Measurements from ENCODE around the gene PGM1. TPM values are rescaled to one million over a fixed set of nuclear protein-coding genes. Genes with fewer than 3 reads are reported as not detected.
A peak's percentile ranks its signal among the peaks of the same experiment; 100 is the strongest.

PGM1 gene
- total RNA-seq, 1 donor from 2014 or later, result 36.9 TPM

DNA sequence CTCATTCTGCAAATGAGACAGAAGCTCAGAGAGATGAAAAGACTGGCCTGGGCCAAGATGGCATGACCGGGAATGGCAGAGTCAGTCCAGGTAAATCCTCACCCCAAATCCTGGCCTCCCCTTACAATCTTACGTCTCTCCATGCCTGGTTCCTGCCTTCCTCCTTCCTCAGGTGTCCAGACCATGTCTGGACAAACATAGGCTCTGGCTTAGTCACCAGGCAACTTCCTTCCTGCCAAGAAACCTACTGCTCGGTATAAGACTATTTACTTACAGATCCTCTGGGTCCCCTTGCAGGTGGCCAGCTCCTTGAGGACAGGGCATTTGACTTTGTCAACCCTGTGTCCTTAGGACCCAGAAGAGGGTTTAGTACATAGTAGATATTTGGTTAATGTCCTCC lies 111.2 kb downstream of the PGM1 start:
- FAIRE-seq (no peak), DNase-seq (ENCODE audit: low read depth) (no peak)
- H2AFZ ChIP-seq (ENCODE audit: low read depth, low read length), result peak overlapping the region; percentile 15
- H3K4me3 Mint-ChIP-seq (ENCODE audit: unreplicated experiment), result no peak overlapping the region
- H3K79me2 ChIP-seq (ENCODE audit: insufficient read depth, low read length), result no peaks in the 10 kb centered on the region
- H3K4me3 ChIP-seq (ENCODE audit: insufficient read depth, low read depth, low read length), result no peak overlapping the region
- H3K4me2 ChIP-seq (ENCODE audit: low read length), result peak overlapping the region; percentile 20
- no peaks in the 10 kb centered on the region for H3K9me3 ChIP-seq (ENCODE audit: insufficient read depth, low read depth, low read length)
- H3K36me3 ChIP-seq (ENCODE audit: insufficient read depth, low read length), result no peaks in the 10 kb centered on the region
- H3K27me3 ChIP-seq (ENCODE audit: insufficient read depth, low read length), result peaks cover 16% of the 10 kb centered on the region
- TF ChIP-seq CTCF (IDR thresholded peaks at IDR 0.05; ENCODE audit: insufficient read depth, low read depth, low read length), result no peak
- no peak for TF ChIP-seq EZH2 (IDR thresholded peaks at IDR 0.05; ENCODE audit: insufficient read depth, low read length)
- H3K4me1 ChIP-seq (ENCODE audit: insufficient read depth, low read length), result peaks cover 5% of the 10 kb centered on the region
- no peaks in the 10 kb centered on the region for H3K36me3 Mint-ChIP-seq (ENCODE audit: low read depth, unreplicated experiment)
- H3K27ac ChIP-seq (ENCODE audit: low read depth, low read length), result no peak overlapping the region
- no peak overlapping the region for H3K27ac Mint-ChIP-seq (ENCODE audit: unreplicated experiment)
- H3K9ac ChIP-seq (ENCODE audit: low read length), result no peak overlapping the region
- peaks cover 2% of the 10 kb centered on the region for H3K9me3 Mint-ChIP-seq (ENCODE audit: unreplicated experiment)
- H4K20me1 ChIP-seq (ENCODE audit: insufficient read depth, low read length), result no peaks in the 10 kb centered on the region
- peaks cover 17% of the 10 kb centered on the region for H3K4me1 Mint-ChIP-seq (ENCODE audit: low read depth, unreplicated experiment)
- H3K27me3 Mint-ChIP-seq (ENCODE audit: low read depth, unreplicated experiment), result peaks cover 3% of the 10 kb centered on the region

- H3K9me3 ChIP-seq (ENCODE audit: insufficient read depth, low read depth, low read length), result no peaks in the 10 kb centered on the region
- Mint-ChIP-seq H3K4me1 (ENCODE audit: low read depth, unreplicated experiment) (peaks cover 17% of the 10 kb centered on the region), H3K27ac (ENCODE audit: unreplicated experiment) (no peak overlapping the region), H3K4me3 (ENCODE audit: unreplicated experiment) (no peak overlapping the region), H3K9me3 (ENCODE audit: unreplicated experiment) (peaks cover 2% of the 10 kb centered on the region), H3K36me3 (ENCODE audit: low read depth, unreplicated experiment) (no peaks in the 10 kb centered on the region), H3K27me3 (ENCODE audit: low read depth, unreplicated experiment) (peaks cover 3% of the 10 kb centered on the region)
- no peak overlapping the region for H3K4me3 ChIP-seq (ENCODE audit: insufficient read depth, low read depth, low read length)
- DNase-seq (ENCODE audit: low read depth), result no peak
- H3K79me2 ChIP-seq (ENCODE audit: insufficient read depth, low read length), result no peaks in the 10 kb centered on the region
- FAIRE-seq, result no peak
- no peak overlapping the region for H2AFZ ChIP-seq (ENCODE audit: low read depth, low read length)
- no peak overlapping the region for H3K27ac ChIP-seq (ENCODE audit: low read depth, low read length)
- no peak for TF ChIP-seq EZH2 (IDR thresholded peaks at IDR 0.05; ENCODE audit: insufficient read depth, low read length)
- no peak for TF ChIP-seq CTCF (IDR thresholded peaks at IDR 0.05; ENCODE audit: insufficient read depth, low read depth, low read length)
- H3K9ac ChIP-seq (ENCODE audit: low read length), result no peak overlapping the region
- no peaks in the 10 kb centered on the region for H3K36me3 ChIP-seq (ENCODE audit: insufficient read depth, low read length)
- H4K20me1 ChIP-seq (ENCODE audit: insufficient read depth, low read length), result no peaks in the 10 kb centered on the region
- H3K27me3 ChIP-seq (ENCODE audit: insufficient read depth, low read length), result peaks cover 17% of the 10 kb centered on the region
- H3K4me2 ChIP-seq (ENCODE audit: low read length), result no peak overlapping the region
- H3K4me1 ChIP-seq (ENCODE audit: insufficient read depth, low read length), result peaks cover 5% of the 10 kb centered on the region
Observed at GRCh38 chr1:63705078-63705477, 111.9 kb downstream of the PGM1 start.

DNA sequence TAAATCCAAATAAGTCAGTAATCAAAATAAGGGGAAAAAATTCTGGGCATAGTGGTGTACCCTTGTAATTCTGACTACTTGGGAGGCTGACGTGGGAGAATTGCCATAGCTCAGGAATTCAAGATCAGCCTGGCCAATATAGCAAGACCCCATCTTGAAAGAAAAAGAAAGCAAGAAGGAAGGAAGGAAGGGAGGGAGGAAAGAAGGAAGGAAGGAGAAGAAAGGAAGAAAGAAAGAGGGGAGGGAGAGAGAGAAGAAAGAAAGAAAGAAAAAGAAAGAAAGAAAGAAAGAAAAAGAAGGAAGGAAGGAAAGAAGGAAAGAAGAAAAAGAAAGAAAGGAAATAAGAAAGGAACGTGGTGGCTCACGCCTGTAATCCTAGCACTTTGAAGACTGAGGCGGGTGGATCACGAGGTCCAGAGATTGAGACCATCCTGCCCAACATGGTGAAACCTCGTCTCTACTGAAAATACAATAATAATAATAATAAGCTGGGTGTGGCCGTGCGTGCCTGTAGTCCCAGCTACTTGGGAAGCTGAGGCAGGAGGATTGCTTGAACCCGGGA lies 116.1 kb downstream of the PGM1 start:
- Histone ChIP-seq H3K4me1 (ENCODE audit: insufficient read depth, low read length) (peaks cover 11% of the 10 kb centered on the region), H3K27ac (ENCODE audit: low read depth, low read length) (no peak overlapping the region), H3K79me2 (ENCODE audit: insufficient read depth, low read length) (no peaks in the 10 kb centered on the region), H2AFZ (ENCODE audit: low read depth, low read length) (no peak overlapping the region), H3K36me3 (ENCODE audit: insufficient read depth, low read length) (no peaks in the 10 kb centered on the region), H3K4me2 (ENCODE audit: low read length) (no peak overlapping the region), H3K9me3 (ENCODE audit: insufficient read depth, low read depth, low read length) (no peaks in the 10 kb centered on the region), H3K9ac (ENCODE audit: low read length) (no peak overlapping the region), H3K27me3 (ENCODE audit: insufficient read depth, low read length) (peaks cover 26% of the 10 kb centered on the region), H3K4me3 (ENCODE audit: insufficient read depth, low read depth, low read length) (no peak overlapping the region), H4K20me1 (ENCODE audit: insufficient read depth, low read length) (no peaks in the 10 kb centered on the region)
- Mint-ChIP-seq H3K36me3 (ENCODE audit: low read depth, unreplicated experiment) (no peaks in the 10 kb centered on the region), H3K4me1 (ENCODE audit: low read depth, unreplicated experiment) (peaks cover 19% of the 10 kb centered on the region), H3K9me3 (ENCODE audit: unreplicated experiment) (no peaks in the 10 kb centered on the region), H3K27me3 (ENCODE audit: low read depth, unreplicated experiment) (peaks cover 3% of the 10 kb centered on the region), H3K27ac (ENCODE audit: unreplicated experiment) (no peak overlapping the region), H3K4me3 (ENCODE audit: unreplicated experiment) (no peak overlapping the region)
- FAIRE-seq (no peak), DNase-seq (ENCODE audit: low read depth) (no peak)
- TF ChIP-seq CTCF (IDR thresholded peaks at IDR 0.05; ENCODE audit: insufficient read depth, low read depth, low read length) (no peak), EZH2 (IDR thresholded peaks at IDR 0.05; ENCODE audit: insufficient read depth, low read length) (no peak)
